GM10847 (cell line): ENCODE data around the gene PHOSPHO2.

ENCODE experiments used
- POLR2A ChIP-seq: IDR thresholded peaks from 2 replicates; pipeline ENCODE4 v1.6.1; 2011; ENCODE audit not compliant: insufficient read length; ENCODE audit errors: extremely low read depth

Gene PHOSPHO2

GRCh38 chr2:169711751-169712509, 17.7 kb downstream of the PHOSPHO2 start:
- no peak for TF ChIP-seq POLR2A

- TF ChIP-seq POLR2A, result no peak
Observed at GRCh38 chr2:169712791-169713227, 18.5 kb downstream of the PHOSPHO2 start.

GRCh38 chr2:169713331-169713730, 19.1 kb downstream of the PHOSPHO2 start:
- no peak for TF ChIP-seq POLR2A

GRCh38 chr2:169714699-169715098, 20.4 kb downstream of the PHOSPHO2 start:
- TF ChIP-seq POLR2A, result no peak

- TF ChIP-seq POLR2A, result no peak
Observed at GRCh38 chr2:169715379-169716237, 21.3 kb downstream of the PHOSPHO2 start.

- no peak for TF ChIP-seq POLR2A
Observed at GRCh38 chr2:169716238-169716886, 22.1 kb downstream of the PHOSPHO2 start.

- no peak for TF ChIP-seq POLR2A
Observed at GRCh38 chr2:169716938-169717690, 22.8 kb downstream of the PHOSPHO2 start.

- no peak for TF ChIP-seq POLR2A
Observed at GRCh38 chr2:169717691-169718063, 23.4 kb downstream of the PHOSPHO2 start.

GRCh38 chr2:169718930-169719504, 24.7 kb downstream of the PHOSPHO2 start:
- no peak for TF ChIP-seq POLR2A

GRCh38 chr2:169721016-169721415, 26.7 kb downstream of the PHOSPHO2 start:
- TF ChIP-seq POLR2A, result no peak

GRCh38 chr2:169727065-169727464, 32.8 kb downstream of the PHOSPHO2 start:
- TF ChIP-seq POLR2A, result no peak

GRCh38 chr2:169729274-169729605, 35.0 kb downstream of the PHOSPHO2 start:
- TF ChIP-seq POLR2A, result no peak

GRCh38 chr2:169732075-169732474, 37.8 kb downstream of the PHOSPHO2 start:
- no peak for TF ChIP-seq POLR2A

GRCh38 chr2:169732583-169733358, 38.5 kb downstream of the PHOSPHO2 start:
- TF ChIP-seq POLR2A, result no peak
